Measurements from ENCODE around the gene MAP4K1. TPM values are rescaled to one million over a fixed set of nuclear protein-coding genes. Genes with fewer than 3 reads are reported as not detected.

Gene MAP4K1
- total RNA-seq (2013) = 16.6 TPM
- polyA plus RNA-seq (10 to 100 TPM; 19.8 to 41.3 (median 22.4) TPM), polyA minus RNA-seq (12.6 and 16.6 TPM in 2 replicates), total RNA-seq (2.8 to 23.9 (median 17.0) reads per million in 11 experiments)

DNA sequence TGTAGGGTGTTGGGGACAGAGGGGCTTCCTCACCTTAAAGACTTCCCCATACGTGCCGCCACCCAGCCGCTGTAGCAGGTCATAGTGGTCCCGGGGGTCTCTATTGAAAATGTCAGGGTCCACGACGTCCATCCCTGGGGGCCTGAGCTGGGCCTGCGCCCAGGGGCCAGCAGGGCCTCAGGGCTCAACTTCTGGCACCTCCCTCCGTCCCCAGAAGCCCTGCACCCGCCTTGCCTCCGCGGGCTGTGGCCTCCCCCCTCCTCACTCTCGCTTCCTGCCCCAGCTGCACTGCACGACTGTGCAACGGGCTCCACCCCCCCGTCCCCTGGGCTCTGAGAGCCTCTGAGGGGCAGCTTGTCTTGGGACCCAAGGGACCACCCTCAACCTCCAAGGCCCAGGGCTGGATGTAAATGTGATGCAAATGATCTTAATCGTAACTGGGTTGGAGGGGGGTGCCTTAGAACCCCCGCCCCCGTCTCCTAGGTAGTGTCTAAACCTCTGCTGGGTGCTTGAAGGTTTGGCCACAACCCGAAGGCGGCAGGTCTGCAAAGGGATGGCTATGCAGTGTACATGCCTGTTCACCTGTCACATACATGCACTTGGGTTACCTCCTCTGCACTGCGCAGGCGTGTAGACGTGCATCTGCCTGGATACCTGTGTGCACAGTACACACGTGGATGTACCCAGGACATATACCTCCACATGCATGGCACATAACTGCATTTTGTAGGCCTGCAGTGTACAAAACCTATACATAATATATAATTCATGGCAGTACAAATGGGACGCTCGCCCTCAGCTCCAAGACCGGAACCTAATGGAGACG, at the start of gene MAP4K1:
TSS of gene MAP4K1 (minus strand) at position 190 of the 826 bp plus-strand sequence. CDS start at position 132, 58 bp downstream.
- no peak for TF ChIP-seq CTCF (IDR thresholded peaks at IDR 0.05)
- Histone ChIP-seq H3K27ac (ENCODE audit: low read depth in 1 of 2, low read length in 2 of 2) (peak within 1 kb of the TSS; percentile 76 to 97), H2AFZ (ENCODE audit: insufficient read depth, low read depth, low read length, poor library complexity, severe bottlenecking) (peak within 1 kb of the TSS; percentile 99), H3K36me3 (replicated peaks in 1 of 2; ENCODE audit: control insufficient read depth in 1 of 2, insufficient read depth in 2 of 2, low read length in 2 of 2) (peaks cover 28 to 42% of the 10 kb centered on the region in 2 donors), H3K4me2 (replicated peaks; ENCODE audit: extremely low read depth, low read length, poor library complexity, severe bottlenecking) (peak within 1 kb of the TSS; percentile 99), H3K4me3 (replicated peaks in 1 of 3; ENCODE audit: low read depth in 2 of 3, low read length in 3 of 3) (peak within 1 kb of the TSS; percentile 72 to 100 (median 99)), H4K20me1 (ENCODE audit: insufficient read depth, low read length) (no peaks in the 10 kb centered on the region), H3K27me3 (ENCODE audit: control insufficient read depth in 2 of 2, insufficient read depth in 2 of 2, low read length in 2 of 2) (no peaks in the 10 kb centered on the region), H3K79me2 (ENCODE audit: insufficient read depth, low read length) (peaks cover 71% of the 10 kb centered on the region), H3K4me1 (ENCODE audit: control insufficient read depth in 1 of 2, insufficient read depth in 2 of 2, low read length in 2 of 2) (peaks cover 35 to 44% of the 10 kb centered on the region in 2 donors), H3K9me3 (replicated peaks in 1 of 2; ENCODE audit: control insufficient read depth in 1 of 2, insufficient read depth in 1 of 2, low read length in 2 of 2) (no peaks in the 10 kb centered on the region), H3K9ac (ENCODE audit: insufficient read depth, low read length, poor library complexity, severe bottlenecking) (peak within 1 kb of the TSS; percentile 94)
- peak; percentile 14 to 42 (median 25) for DNase-seq
- peaks cover 31% of the 10 kb centered on the region for H3K4me1 Mint-ChIP-seq
- intact Hi-C loops (cut with micrococcal nuclease) = loop anchor here (2.0 to 5.0 kb wide), 3 partner anchors 201 to 301 kb away; partner anchors contain the start of genes KCNK6 (in 1 of the 2) and YIF1B (in 1 of the 2)
- no peaks in the 10 kb centered on the region for H3K9me3 Mint-ChIP-seq
- WGBS (ENCODE audit: insufficient coverage) = 3% methylated on average over 24 of the region's 28 CpGs
- peak within 1 kb of the TSS; percentile 84 to 100 (median 90) for H3K27ac Mint-ChIP-seq
- peaks cover 27 to 49% of the 10 kb centered on the region in 2 donors for H3K36me3 Mint-ChIP-seq
- H3K4me3 Mint-ChIP-seq = peak within 1 kb of the TSS; percentile 99 to 100
- H3K27me3 Mint-ChIP-seq (ENCODE audit: low read depth in 3 of 3) = peaks cover 0 to 2% (median 1%) of the 10 kb centered on the region in 3 donors

DNA sequence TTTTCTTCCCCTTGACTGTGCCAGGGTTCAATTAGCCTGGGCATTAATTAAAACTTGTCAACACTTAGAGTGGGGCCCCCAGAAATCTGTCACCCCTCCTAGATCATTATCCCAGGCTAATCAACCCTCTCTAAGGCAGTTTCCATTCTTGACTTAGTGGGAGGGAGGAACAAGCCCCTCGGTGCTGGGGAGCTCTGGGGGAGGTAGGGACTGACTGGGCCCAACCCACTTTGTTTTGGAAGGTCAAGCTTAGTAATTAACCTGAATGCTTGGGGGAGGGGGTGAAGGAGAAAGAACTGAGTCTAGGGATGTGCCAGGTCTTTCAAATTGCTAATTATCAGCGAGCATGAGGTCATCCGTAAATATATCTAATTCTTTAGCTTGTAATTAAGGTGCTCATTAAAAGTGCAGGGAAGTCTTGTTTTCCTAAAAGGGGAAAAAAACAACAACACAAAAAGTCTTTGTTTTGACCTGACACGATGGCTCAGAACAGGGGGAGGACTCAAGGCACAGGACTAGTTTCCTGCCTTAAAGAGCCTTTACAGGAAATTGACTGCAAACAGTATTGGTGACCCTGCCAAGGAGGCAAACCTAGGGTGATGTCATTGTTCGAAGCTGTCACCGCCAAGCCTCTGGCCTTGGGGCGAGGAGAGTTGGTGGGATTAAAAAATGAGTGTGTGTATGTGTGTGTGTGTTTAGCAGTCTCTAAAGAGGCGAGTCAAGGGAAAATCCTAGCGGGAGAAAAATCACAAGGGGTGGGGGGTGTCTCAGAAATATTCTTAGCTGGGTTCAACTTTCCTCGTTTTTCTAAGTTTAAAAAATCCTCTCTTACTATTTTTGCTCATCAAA, 49.1 kb upstream of the MAP4K1 start:
- intact Hi-C loops (cut with micrococcal nuclease) = no loop called here
- Histone ChIP-seq H3K4me3 (replicated peaks in 1 of 3; ENCODE audit: low read depth in 2 of 3, low read length in 3 of 3) (peak overlapping the region in 1 of 3 experiments; percentile 33), H3K79me2 (ENCODE audit: insufficient read depth, low read length) (peaks cover 100% of the 10 kb centered on the region), H3K4me2 (replicated peaks; ENCODE audit: extremely low read depth, low read length, poor library complexity, severe bottlenecking) (peak overlapping the region; percentile 51), H3K4me1 (ENCODE audit: control insufficient read depth in 1 of 2, insufficient read depth in 2 of 2, low read length in 2 of 2) (peaks cover 85 to 88% of the 10 kb centered on the region in 2 donors), H3K27ac (ENCODE audit: low read depth in 1 of 2, low read length in 2 of 2) (peak overlapping the region; percentile 50 to 81), H4K20me1 (ENCODE audit: insufficient read depth, low read length) (peaks cover 98% of the 10 kb centered on the region), H3K9me3 (replicated peaks in 1 of 2; ENCODE audit: control insufficient read depth in 1 of 2, insufficient read depth in 1 of 2, low read length in 2 of 2) (no peaks in the 10 kb centered on the region), H2AFZ (ENCODE audit: insufficient read depth, low read depth, low read length, poor library complexity, severe bottlenecking) (no peak overlapping the region), H3K9ac (ENCODE audit: insufficient read depth, low read length, poor library complexity, severe bottlenecking) (peak overlapping the region; percentile 39), H3K36me3 (replicated peaks in 1 of 2; ENCODE audit: control insufficient read depth in 1 of 2, insufficient read depth in 2 of 2, low read length in 2 of 2) (no peaks in the 10 kb centered on the region), H3K27me3 (ENCODE audit: control insufficient read depth in 2 of 2, insufficient read depth in 2 of 2, low read length in 2 of 2) (no peaks in the 10 kb centered on the region)
- 9% methylated on average over 4 of the region's 10 CpGs for WGBS (ENCODE audit: insufficient coverage)
- no peak for TF ChIP-seq CTCF (IDR thresholded peaks at IDR 0.05)
- H3K27ac Mint-ChIP-seq = peak overlapping the region; percentile 87 to 95 (median 93)
- H3K36me3 Mint-ChIP-seq = peaks cover 10 to 20% of the 10 kb centered on the region in 2 donors
- H3K4me3 Mint-ChIP-seq = peak overlapping the region in 1 of 2 donors; percentile 54
- H3K9me3 Mint-ChIP-seq = no peaks in the 10 kb centered on the region
- peaks cover 95% of the 10 kb centered on the region for H3K4me1 Mint-ChIP-seq
- H3K27me3 Mint-ChIP-seq (ENCODE audit: low read depth in 3 of 3) = no peaks in the 10 kb centered on the region
- DNase-seq = peak in 1 of 3 donors; percentile 47

Measured in CD14-positive monocyte (primary cell).